GM18505 (cell line): ENCODE results near the gene LTBP3.

Experiments
- ATAC-seq: cut with Tn5 transposase; IDR thresholded peaks from one replicate; pipeline ENCODE4 v1.9.1; 2021; ENCODE audit not compliant: unreplicated experiment
- POLR2A ChIP-seq: IDR thresholded peaks from 4 replicates; pipeline ENCODE4 v1.6.1; 2011; ENCODE audit warnings: borderline replicate concordance; ENCODE audit not compliant: insufficient read depth, insufficient read length; ENCODE audit errors: extremely low read depth

LTBP3 gene

DNA sequence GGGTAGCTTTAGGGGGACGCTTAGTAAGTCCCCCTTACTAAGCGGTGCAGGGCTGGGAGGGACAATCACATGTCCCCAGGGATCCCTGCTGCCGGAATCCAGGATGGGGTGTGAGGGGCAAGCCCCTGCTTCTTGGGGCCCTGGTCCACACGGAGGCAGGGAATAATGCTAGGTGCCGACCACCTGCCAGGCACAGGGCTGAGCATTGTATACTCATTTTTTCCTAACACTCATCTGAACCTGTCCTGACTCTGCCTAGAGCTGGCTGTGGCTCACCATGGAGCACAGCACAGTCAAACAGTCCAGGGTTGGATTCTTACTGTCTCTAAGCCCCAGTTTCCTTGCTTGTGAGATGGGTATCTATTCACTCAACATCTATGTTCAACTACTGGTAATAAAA is 1.4 kb upstream of the LTBP3 start:
- TF ChIP-seq POLR2A: no peak
- ATAC-seq: no peak

DNA sequence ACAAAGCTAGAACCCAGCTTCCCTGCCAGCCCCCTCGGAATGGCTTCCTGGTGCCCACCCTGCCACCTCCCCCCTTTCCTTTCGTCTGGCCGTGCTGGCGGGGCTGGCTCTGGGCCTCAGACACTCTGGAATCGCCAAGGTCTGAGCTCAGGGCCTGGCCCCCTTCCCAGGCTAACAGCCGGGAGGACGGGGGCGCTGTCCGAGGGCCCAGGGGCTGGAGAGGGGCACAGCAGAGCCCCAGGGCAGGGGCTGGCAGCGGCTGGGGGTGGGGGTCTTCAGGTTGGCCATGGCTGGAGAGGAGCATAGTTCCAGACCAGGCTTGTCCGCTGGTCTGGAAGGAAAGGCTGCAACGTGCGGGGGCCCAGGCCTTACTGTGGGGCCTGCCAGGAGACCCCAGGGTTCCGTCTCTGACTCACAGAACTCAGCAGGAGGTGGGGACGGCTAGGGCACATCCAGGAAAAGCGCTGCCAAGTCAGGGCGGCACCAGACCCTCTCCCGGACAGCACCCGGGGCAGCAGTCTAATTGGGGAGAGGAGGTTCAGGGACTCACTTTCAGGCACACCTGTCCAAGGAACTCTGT is 861 bp upstream of the LTBP3 start:
- TF ChIP-seq POLR2A: no peak
- ATAC-seq: no peak

DNA sequence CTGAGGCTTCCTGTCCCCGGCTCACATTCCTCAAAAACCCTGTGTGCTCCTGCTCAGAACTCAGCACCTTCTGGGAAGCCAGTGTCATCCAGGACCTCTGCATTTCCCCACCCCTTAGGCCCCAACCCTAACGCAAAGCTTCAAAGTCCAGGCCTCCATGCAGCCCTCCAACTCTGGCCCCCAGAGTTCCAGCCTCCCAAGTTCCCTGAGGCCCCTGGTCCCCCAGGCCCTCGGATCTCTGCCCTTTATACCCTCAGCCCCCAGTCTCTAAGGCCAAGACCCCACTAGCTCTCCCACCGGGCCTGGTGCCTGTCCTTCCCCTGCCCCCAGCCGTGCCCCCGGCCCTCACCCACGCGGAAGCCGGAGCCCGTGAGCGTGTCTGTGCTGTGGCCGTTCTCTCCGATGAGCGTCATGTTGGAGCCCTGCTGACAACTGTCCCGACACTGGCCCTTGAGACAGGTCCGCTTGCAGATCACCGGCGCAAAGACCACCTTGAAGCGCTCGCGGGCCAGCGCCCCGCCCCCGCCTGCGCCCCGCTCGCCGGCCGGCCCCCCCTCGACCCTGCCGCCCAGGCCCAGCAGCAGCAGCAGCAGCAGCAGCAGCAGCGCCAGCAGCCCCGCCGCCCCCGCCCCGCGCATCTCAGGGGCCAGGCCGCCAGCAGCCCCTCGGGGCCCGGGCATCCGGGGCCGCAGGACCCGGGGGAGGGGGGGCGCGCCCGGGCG is 718 bp downstream of the LTBP3 start:
- TF ChIP-seq POLR2A: no peak
- no peak for ATAC-seq

DNA sequence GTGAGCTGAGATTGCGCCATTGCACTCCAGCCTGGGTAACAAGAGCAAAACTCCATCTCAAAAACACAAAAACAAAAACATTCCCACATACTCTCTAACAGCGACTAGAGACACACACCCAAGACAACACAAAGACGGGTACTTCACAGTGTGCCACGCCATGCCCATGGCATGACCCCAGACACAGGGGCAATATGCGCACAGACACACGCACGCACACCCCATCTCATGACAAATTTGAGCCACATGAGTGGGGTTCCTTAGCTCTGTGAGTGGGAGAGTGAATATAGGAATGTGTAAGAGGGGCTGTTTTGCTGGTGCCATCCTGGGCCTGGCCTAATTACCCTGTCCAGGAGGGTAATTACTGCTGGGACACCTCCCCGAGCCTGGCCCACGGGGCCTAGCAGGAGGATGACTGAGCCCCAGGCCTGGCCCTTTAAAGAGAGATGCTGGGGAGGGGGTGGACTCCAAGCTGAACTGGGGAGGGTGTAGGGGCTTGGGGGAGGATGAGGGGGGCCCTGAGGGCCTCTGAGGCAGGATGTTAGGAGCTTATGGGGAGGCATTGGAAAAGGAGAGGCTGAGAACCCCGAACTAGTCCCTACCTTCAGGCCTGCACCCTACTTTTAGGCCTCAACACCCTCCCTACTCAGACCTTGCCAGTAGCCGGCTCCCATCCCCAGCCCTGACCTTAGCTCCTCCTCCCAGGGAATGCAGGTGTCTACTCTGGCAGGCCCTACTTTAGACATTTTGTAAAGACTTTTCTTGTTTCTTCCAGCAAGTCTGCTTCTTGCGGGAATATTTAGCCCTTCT is 1.5 kb downstream of the LTBP3 start:
- no peak for ATAC-seq
- TF ChIP-seq POLR2A: no peak

DNA sequence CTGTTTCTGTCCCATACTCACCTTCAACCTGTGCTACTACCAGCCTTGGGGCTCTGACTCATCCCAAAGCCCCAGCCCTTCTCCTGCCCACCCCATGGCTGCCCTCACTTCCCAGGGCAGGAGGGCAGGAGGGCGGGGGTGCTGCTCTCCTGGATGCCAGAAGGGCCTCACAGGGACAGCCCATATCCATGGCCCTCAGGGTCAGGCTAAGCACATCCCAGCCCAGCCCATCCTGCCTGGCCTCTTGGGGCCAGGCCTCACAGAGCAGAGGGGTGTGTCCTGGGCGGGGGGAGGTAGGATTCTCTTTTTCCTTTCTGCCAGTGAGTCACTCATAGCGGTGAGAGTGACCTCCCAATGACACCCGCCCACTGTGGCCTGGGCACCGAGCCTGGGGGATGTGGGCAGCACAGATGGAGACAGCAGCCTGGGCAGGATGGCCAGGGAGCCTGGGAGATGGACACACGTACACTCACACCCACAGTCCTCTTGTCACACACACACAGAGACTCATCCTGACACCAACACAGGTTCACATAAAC is 2.4 kb downstream of the LTBP3 start:
- no peak for ATAC-seq
- TF ChIP-seq POLR2A: no peak

DNA sequence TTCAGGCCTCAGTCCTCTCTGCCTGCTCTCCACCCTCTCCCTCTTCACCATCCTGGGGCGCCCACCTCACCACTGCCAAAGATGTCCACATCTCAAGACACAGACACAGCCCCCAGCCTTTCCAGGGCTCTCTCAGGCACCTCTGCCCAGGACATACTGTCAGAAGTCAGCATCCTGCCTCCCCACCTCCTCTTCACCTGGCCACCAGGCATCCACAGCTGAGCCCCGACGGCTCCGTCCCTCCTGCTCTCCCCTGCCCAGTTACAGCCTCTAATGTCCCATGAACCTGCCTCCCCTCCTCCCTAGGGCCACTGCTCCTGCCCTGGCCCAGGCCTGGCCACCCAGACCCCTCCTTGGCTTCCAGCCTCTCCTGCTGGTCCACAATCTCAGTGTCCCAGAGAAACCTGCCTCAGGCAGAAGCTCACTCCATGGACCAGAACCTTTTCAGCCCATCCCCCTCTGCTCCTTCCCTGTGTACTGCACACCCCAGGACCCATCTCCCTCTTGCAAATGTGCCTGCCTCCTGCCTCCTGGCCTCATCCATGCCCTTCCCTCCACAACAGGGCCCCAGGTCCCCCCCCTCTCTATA is 3.2 kb downstream of the LTBP3 start:
- no peak for TF ChIP-seq POLR2A
- ATAC-seq: no peak

DNA sequence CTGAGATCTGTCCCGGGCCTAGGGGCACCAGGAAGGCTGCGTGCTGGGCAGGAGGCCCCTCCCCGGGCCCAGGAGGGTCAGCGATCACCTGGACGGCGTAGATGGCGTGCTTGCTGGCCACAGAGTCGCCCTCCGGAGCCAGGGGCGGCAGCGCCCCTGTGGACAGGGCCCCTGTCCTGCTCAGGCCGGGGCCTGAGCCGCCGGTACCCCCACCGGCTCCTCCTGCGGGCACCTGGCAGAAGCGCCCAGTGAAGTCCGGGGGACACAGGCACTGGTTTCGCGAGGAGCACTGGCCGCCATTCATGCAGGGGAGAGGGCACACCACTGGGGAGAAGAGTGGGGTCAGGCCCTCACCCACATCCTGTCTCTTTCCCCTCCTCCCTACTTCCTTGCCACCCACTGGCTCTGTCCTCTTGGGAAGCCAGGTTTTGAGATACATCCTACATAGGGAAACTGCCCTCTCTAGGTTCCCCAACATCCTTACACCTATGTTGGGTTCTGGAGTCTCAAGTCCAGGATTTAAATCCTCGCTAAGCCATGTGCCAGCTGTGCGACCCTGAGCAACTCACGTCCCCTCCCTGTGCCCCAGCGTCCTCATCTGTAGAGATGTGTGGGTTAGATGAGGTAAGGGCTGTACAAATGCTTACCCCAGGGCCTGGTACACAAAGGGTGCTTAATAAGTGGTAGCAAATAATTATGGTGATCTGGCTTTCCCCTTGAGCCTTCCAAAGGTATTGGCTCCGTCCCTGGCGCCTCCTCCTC is 3.9 kb downstream of the LTBP3 start:
- no peak for TF ChIP-seq POLR2A
- ATAC-seq: no peak

DNA sequence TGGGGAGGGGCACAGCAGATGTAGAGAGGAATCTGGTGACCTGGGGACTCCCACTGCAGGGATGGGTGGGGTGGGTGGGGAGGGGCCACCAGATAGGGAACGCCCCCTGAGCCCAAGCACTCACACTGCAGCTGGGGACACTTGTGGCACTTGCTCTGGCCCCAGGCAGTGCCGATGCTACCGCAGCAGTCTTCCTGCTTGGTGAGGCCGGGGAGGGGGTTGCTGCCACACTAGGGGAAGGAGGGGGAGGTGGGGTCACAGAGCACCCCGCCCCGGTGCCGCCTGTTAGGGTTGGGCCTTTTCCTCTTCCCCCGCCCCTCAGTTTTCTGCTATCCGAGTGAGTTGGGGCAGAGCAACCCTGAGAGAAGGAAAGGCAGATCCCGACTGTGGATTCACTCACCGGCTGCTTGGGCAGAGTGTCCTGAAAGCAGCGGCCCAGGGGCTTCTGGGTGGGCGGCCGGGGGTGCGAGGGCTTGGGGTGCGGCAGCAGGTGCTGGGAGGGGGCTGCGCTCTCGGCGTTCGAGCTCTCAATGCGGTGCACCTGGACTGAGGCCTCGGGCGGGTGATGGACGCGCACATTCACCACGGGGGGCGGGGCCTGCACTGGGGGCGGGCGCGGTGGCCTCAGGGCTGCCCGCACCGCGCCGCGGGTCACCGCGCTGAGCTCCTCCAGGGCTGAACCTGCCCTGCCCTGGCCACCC is 4.7 kb downstream of the LTBP3 start:
- ATAC-seq: no peak
- no peak for TF ChIP-seq POLR2A

DNA sequence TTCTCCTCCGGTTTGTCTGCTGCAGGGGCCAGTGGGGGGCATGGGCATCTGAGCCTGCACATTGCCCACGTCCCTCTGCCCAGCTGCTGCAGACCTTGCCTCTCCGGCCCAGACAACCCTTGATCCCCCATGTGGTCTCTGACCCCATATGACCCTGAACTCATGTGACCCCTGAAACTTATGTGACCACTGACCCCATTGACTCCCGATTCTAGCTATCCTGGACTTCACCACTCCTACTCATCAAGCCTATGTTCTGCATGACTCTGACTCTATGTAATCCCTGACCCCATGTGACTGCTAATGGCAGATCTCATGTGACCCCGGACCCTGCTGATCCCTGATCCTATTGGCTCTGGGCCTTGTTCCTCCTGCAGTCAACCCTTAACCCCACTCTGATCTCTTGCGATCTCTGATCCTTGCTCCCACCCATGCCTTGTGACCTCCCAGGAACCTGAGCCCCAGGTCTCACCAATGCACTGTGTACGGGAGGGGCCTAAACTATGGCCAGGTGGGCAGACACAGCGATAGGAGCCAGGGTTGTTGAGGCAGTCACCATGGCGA is 5.7 kb downstream of the LTBP3 start:
- no peak for ATAC-seq
- no peak for TF ChIP-seq POLR2A

DNA sequence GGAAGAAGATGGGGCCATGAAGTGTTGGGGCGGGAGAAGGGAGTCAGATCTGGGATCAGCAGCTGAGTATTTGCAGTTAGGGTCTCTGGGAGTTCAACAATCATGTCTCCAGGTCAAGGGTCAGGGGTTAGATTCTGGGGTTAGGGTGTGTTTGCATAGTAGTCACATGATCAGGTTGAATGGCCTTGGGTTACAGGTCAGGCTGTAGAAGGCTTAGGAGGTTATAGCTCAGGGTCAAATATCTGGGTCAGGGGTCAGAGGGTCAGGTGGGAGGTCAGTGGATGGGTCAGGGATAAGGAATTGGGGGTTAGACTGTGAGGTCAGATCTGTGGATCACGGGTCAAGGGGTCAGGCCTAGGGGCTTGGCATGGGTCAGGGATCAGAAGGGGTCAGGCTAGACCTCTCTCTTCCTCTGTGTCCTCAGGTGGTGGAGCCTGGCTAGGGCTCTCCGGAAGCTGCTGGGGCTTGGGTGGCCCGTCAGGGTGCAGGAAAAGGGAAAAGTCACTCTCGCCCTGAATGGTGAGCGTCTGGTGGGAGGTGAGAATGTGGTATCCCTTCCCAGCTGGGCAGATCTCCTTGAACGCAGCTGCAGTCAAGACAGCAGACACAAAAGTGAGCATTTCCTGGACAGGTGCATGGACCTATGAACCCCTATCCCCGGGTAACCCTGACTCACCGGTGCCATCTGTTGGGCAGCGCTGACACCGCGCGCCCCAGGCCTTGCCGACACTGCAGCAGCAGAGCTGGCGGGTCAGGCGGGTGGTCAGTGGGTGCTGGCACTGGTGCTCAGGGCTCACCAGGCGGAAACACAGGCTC is 6.4 kb downstream of the LTBP3 start:
- no peak for TF ChIP-seq POLR2A
- ATAC-seq: no peak

DNA sequence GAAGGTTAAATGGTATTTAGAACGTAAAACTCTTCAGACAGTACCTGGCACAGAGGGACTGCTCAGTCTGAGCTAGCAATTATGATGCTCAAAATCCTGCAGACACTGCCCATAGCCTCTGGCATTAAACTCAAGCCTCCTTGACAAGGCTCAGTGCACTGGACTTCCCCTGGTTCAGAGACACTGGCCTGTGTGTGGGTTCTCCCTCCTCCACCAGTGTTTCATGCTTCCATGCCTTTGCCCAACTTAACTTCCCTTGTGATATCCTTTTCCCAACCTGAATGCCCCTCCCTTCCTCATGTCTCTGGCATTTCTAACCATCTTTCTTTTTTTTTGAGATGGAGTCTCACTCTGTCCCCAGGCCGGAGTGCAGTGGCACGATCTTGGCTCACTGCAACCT is 9.1 kb downstream of the LTBP3 start:
- ATAC-seq: no peak
- TF ChIP-seq POLR2A: no peak
